ENCODE measurements around the gene SYNM. TPM values are rescaled to one million over a fixed set of nuclear protein-coding genes. Genes with fewer than 3 reads are reported as not detected.

The SYNM gene
- total and polyA plus RNA-seq, 2 experiments from 2014 or later: 0.74 to 3.5 TPM

- Histone ChIP-seq H3K27me3 (ENCODE audit: insufficient read depth) (no peaks in the 10 kb centered on the region), H3K4me3 (no peak overlapping the region), H2AFZ (no peak overlapping the region), H3K36me3 (ENCODE audit: insufficient read depth) (no peaks in the 10 kb centered on the region), H4K20me1 (replicated peaks; ENCODE audit: insufficient read depth) (no peaks in the 10 kb centered on the region), H3K4me2 (no peak overlapping the region), H3K27ac (ENCODE audit: low read depth) (no peak overlapping the region), H3F3A (replicated peaks; ENCODE audit: low read depth) (no peaks in the 10 kb centered on the region), H3K9me2 (ENCODE audit: insufficient read depth) (no peaks in the 10 kb centered on the region), H3K4me1 (ENCODE audit: insufficient read depth) (peaks cover 36% of the 10 kb centered on the region), H3K79me2 (replicated peaks; ENCODE audit: insufficient read depth) (no peaks in the 10 kb centered on the region)
- Mint-ChIP-seq H3K36me3 (ENCODE audit: low read depth) (peaks cover 13% of the 10 kb centered on the region), H3K4me3 (no peak overlapping the region), H3K4me1 (peaks cover 47% of the 10 kb centered on the region), H3K27ac (no peak overlapping the region), H3K9me3 (no peaks in the 10 kb centered on the region), H3K27me3 (ENCODE audit: insufficient read depth, low read depth, poor library complexity) (peaks cover 3% of the 10 kb centered on the region)
- no peak for ATAC-seq
- no peak for DNase-seq (ENCODE audit: low spot score)
- TF ChIP-seq REST (IDR thresholded peaks at IDR 0.05; ENCODE audit: unreplicated experiment) (no peak), EZH2 (IDR thresholded peaks at IDR 0.05; ENCODE audit: low read depth, unreplicated experiment) (no peak), CTCF (conservative IDR thresholded peaks at IDR 0.05; ENCODE audit: low read depth in 2 of 2) (no peak), NANOG (IDR thresholded peaks at IDR 0.05; ENCODE audit: borderline replicate concordance) (no peak)
Measured at GRCh38 chr15:99145005-99145404, 40.1 kb downstream of the SYNM start.

GRCh38 chr15:99145778-99146177, 40.9 kb downstream of the SYNM start:
- H3K36me3 Mint-ChIP-seq (ENCODE audit: low read depth): peaks cover 10% of the 10 kb centered on the region

More at GRCh38 chr15:99145778-99146177, 40.9 kb downstream of the SYNM start:
- Histone ChIP-seq H3F3A (replicated peaks; ENCODE audit: low read depth) (no peaks in the 10 kb centered on the region), H3K79me2 (replicated peaks; ENCODE audit: insufficient read depth) (no peaks in the 10 kb centered on the region), H3K4me2 (no peak overlapping the region), H3K36me3 (ENCODE audit: insufficient read depth) (no peaks in the 10 kb centered on the region), H4K20me1 (replicated peaks; ENCODE audit: insufficient read depth) (no peaks in the 10 kb centered on the region), H3K9me2 (ENCODE audit: insufficient read depth) (no peaks in the 10 kb centered on the region), H3K4me3 (no peak overlapping the region), H3K4me1 (ENCODE audit: insufficient read depth) (peaks cover 36% of the 10 kb centered on the region), H3K27me3 (ENCODE audit: insufficient read depth) (no peaks in the 10 kb centered on the region), H2AFZ (no peak overlapping the region), H3K27ac (ENCODE audit: low read depth) (no peak overlapping the region)
- Mint-ChIP-seq H3K27me3 (ENCODE audit: insufficient read depth, low read depth, poor library complexity) (peaks cover 3% of the 10 kb centered on the region), H3K9me3 (no peaks in the 10 kb centered on the region), H3K4me1 (peaks cover 47% of the 10 kb centered on the region), H3K4me3 (no peak overlapping the region), H3K27ac (no peak overlapping the region)
- TF ChIP-seq POLR2AphosphoS5 (IDR thresholded peaks at IDR 0.05; ENCODE audit: low read depth): no peak
- no peak for TF ChIP-seq CREB1 (CRISPR knock-in tag; IDR thresholded peaks at IDR 0.05; ENCODE audit: low read depth)
- no peak for TF ChIP-seq EZH2phosphoT487 (IDR thresholded peaks at IDR 0.05; ENCODE audit: unreplicated experiment)
- no peak for TF ChIP-seq JUNB (IDR thresholded peaks at IDR 0.05; ENCODE audit: unreplicated experiment)
- no peak for TF ChIP-seq STAT1 (IDR thresholded peaks at IDR 0.05; ENCODE audit: unreplicated experiment)
- ATAC-seq (no peak), DNase-seq (ENCODE audit: low spot score) (no peak)
